Lower leg skin (tissue), 4 donors: Measurements from ENCODE around the gene SLC11A2. TPM values are rescaled to one million over a fixed set of nuclear protein-coding genes. Genes with fewer than 3 reads are reported as not detected.
A peak's percentile ranks its signal among the peaks of the same experiment; 100 is the strongest.

ENCODE experiments used
- DNase-seq, 2 donors: peaks; one replicate each; pipeline ENCODE4 v3.0.0-alpha.2; 2019; ENCODE audit warnings: low spot score in 2 of 2
- H3K4me3 ChIP-seq: fragments of 200-600 bp; sonication (generic); 2 replicates; pipeline ENCODE4 v1.5.1; 2017; ENCODE audit warnings: mild to moderate bottlenecking, low read depth; ENCODE audit not compliant: poor library complexity, severe bottlenecking
- CTCF ChIP-seq, 3 donors: fragments of 450-650 bp; IDR thresholded peaks; one replicate each; pipeline ENCODE4 v1.5.1; 2016; ENCODE audit warnings: antibody characterized with exemption in 3 of 3, mild to moderate bottlenecking in 3 of 3, moderate library complexity in 2 of 3
- POLR2A ChIP-seq, 2 donors: fragments of 450-650 bp; IDR thresholded peaks; one replicate each; pipeline ENCODE4 v1.6.1; 2016 to 2017; ENCODE audit warnings: antibody characterized with exemption in 2 of 2, mild to moderate bottlenecking in 1 of 2, moderate library complexity in 1 of 2
- WGBS, 2 donors: methylation state at CpG; one replicate each; pipeline ENCODE4 v1.1.5; 2018; 5-methylcytosine and 5-hydroxymethylcytosine counted together
- intact Hi-C: fragments of 100-400 bp; cut with DNase I; formaldehyde crosslinking; loops from one replicate; pipeline ENCODE4 v1.15.0; 2023; ENCODE audit warnings: low total_unique reads
- total RNA-seq, 4 donors: library from RNA; depleted of rRNA; stranded (reverse); fragments of >200 nt; gene quantifications; one replicate each; pipeline ENCODE4 v1.1.0, GENCODE V29; 2016

The SLC11A2 gene
- total RNA-seq = 10 to 100 TPM; 48.8 to 76.1 (median 64.9) TPM

DNA sequence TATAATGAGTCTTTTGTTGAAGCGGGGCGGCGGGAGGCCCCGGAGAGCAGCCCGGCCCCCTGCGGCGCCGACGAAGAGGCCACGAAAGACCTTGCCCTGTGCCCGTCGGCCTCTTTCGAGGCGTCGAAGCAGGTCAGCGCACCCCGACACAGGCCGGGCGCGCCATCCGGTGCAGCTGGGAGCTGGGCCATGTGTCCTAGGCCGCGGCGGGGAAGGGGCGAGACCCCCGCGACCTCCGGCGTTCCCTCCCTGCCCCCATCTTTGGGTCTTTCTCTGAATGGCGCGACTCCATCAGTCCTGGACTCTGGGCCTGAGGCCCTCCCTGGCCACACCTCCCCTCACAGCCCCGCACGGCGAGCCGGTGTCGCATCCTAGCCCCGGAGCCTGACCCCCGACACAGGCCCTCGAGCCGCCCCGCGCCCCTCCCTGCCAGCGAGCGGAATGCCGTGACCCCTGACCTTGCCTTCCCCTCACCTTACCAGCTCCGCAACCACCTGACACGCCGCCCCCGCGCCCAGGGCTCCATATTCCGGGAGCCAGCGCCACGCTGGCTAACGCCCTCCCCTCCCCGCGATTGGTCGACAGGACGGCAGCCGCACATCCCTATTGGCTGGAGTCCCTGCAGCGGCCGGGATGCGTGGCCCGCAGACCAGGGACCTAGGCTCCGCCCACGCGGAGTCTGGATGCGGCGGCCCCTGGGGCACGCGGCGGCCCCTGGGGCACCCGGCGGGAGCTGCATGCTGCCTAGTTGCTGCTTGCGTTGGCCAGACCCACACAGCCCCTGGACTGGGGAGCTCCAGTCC lies at the start of gene SLC11A2:
SLC11A2 (minus strand) TSS at position 549 of the 803 bp plus-strand sequence. CDS start 15,656 bp downstream, outside the sequence.
- TF ChIP-seq CTCF (IDR thresholded peaks at IDR 0.05) (no peak), POLR2A (IDR thresholded peaks at IDR 0.05) (no peak)
- H3K4me3 ChIP-seq = peak within 1 kb of the TSS; percentile 71
- 0 to 1% methylated on average over 43 to 46 of the region's 74 CpGs for WGBS, 2 donors
- intact Hi-C loops = no loop called here
- DNase-seq = peak; percentile 94 to 99

GRCh38 chr12:51075390-51075789 lies 49.2 kb upstream of the SLC11A2 start:
- no peak overlapping the region for H3K4me3 ChIP-seq
- 97 to 99% methylated on average over 5 of the region's 5 CpGs for WGBS, 2 donors
- intact Hi-C loops = no loop called here
- no peak for DNase-seq
- no peak for TF ChIP-seq POLR2A (IDR thresholded peaks at IDR 0.05)
- TF ChIP-seq CTCF (IDR thresholded peaks at IDR 0.05) = no peak

GRCh38 chr12:51071663-51072062 lies 45.5 kb upstream of the SLC11A2 start:
- 94 to 99% methylated on average over 2 of the region's 2 CpGs for WGBS, 2 donors
- no peak for DNase-seq
- intact Hi-C loops = no loop called here
- H3K4me3 ChIP-seq = no peak overlapping the region
- TF ChIP-seq CTCF (IDR thresholded peaks at IDR 0.05) = no peak
- no peak for TF ChIP-seq POLR2A (IDR thresholded peaks at IDR 0.05)

DNA sequence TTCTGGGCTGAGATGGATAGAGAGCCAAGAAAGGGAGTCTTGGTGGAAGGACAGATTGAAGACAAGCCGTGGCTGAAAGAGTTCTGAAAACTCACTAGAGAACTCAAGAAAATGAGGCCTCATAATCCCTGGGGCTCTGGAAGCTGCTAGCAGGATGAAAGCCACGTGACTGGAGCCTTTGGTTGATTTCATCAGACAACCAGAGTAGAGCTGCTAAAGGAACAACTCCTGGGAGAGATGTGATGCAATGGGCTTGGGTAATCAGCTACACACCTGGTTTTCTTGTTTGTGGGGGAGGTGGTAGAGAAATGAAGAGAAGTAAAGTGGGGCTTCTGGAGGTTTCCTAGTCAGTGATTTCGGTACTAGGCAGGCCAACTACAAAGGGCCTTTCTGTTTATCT lies 43.8 kb upstream of the SLC11A2 start:
- intact Hi-C loops = no loop called here
- DNase-seq = no peak
- no peak overlapping the region for H3K4me3 ChIP-seq
- TF ChIP-seq CTCF (IDR thresholded peaks at IDR 0.05) = no peak
- TF ChIP-seq POLR2A (IDR thresholded peaks at IDR 0.05) = no peak
- WGBS, 2 donors = 75 to 81% methylated on average over 3 of the region's 3 CpGs

GRCh38 chr12:51067771-51068170 lies 41.6 kb upstream of the SLC11A2 start:
- TF ChIP-seq POLR2A (IDR thresholded peaks at IDR 0.05) (no peak), CTCF (IDR thresholded peaks at IDR 0.05) (no peak)
- intact Hi-C loops = no loop called here

More at GRCh38 chr12:51067771-51068170, 41.6 kb upstream of the SLC11A2 start:
- no peak for DNase-seq
- WGBS, 2 donors = 78 to 88% methylated on average over 7 of the region's 7 CpGs
- no peak overlapping the region for H3K4me3 ChIP-seq
